Upper lobe of left lung (tissue), 4 donors: ENCODE measurements around the gene MYO3B.

Source experiments
- CTCF ChIP-seq, 6 experiments: fragments of 450-650 bp in 4 of 6; fragments of 200-600 bp in 2 of 6; sonication (generic) in 2 of 6; IDR thresholded peaks; one replicate each; pipeline ENCODE4 v1.5.1; 2016 to 2019; ENCODE audit warnings: antibody characterized with exemption in 6 of 6
- POLR2A ChIP-seq, 4 donors: fragments of 450-650 bp; IDR thresholded peaks; one replicate each; pipeline ENCODE4 v1.5.1; 2016 to 2017; ENCODE audit warnings: antibody characterized with exemption in 4 of 4, mild to moderate bottlenecking in 2 of 4
- POLR2AphosphoS5 ChIP-seq, 2 donors: sonication (generic); formaldehyde crosslinking; IDR thresholded peaks; one replicate each; pipeline ENCODE4 v1.5.1; 2017; ENCODE audit warnings: antibody characterized with exemption in 2 of 2

- TF ChIP-seq CTCF (IDR thresholded peaks at IDR 0.05) (no peak), POLR2AphosphoS5 (IDR thresholded peaks at IDR 0.05) (no peak), POLR2A (IDR thresholded peaks at IDR 0.05) (no peak)
Measured at GRCh38 chr2:170247882-170248393, 70.0 kb downstream of the MYO3B start.
